GM18505 (cell line): ENCODE data around the gene RS1.

Experiments
- ATAC-seq: cut with Tn5 transposase; IDR thresholded peaks from one replicate; pipeline ENCODE4 v1.9.1; 2021; ENCODE audit not compliant: unreplicated experiment
- POLR2A ChIP-seq: IDR thresholded peaks from 4 replicates; pipeline ENCODE4 v1.6.1; 2011; ENCODE audit warnings: borderline replicate concordance; ENCODE audit not compliant: insufficient read depth, insufficient read length; ENCODE audit errors: extremely low read depth

The RS1 gene

GRCh38 chrX:18672008-18672407, at the start of gene RS1:
Gene RS1 (minus strand): TSS chrX:18672108. CDS start chrX:18672068, 40 bp downstream.
- no peak for ATAC-seq
- TF ChIP-seq POLR2A: no peak

GRCh38 chrX:18719852-18720251, 47.9 kb upstream of the RS1 start:
- TF ChIP-seq POLR2A: no peak
- ATAC-seq: no peak

GRCh38 chrX:18714910-18715309, 43.0 kb upstream of the RS1 start:
- no peak for ATAC-seq
- TF ChIP-seq POLR2A: no peak

GRCh38 chrX:18709833-18710232, 37.9 kb upstream of the RS1 start:
- ATAC-seq: no peak
- no peak for TF ChIP-seq POLR2A

GRCh38 chrX:18707426-18708049, 35.6 kb upstream of the RS1 start, which contains the start of gene PPEF1:
Gene PPEF1 (plus strand): TSS chrX:18707645. CDS start chrX:18707781, 136 bp downstream.
- TF ChIP-seq POLR2A: no peak
- ATAC-seq: no peak

GRCh38 chrX:18702362-18703195, 30.7 kb upstream of the RS1 start:
- TF ChIP-seq POLR2A: no peak

GRCh38 chrX:18701621-18702361, 29.9 kb upstream of the RS1 start:
- ATAC-seq: no peak

More at GRCh38 chrX:18702362-18703195, 30.7 kb upstream of the RS1 start:
- no peak for ATAC-seq

GRCh38 chrX:18698737-18699650, 27.1 kb upstream of the RS1 start:
- no peak for TF ChIP-seq POLR2A
- ATAC-seq: no peak

More at GRCh38 chrX:18701621-18702361, 29.9 kb upstream of the RS1 start:
- TF ChIP-seq POLR2A: no peak

- no peak for ATAC-seq
- TF ChIP-seq POLR2A: no peak
Observed at GRCh38 chrX:18696653-18697052, 24.7 kb upstream of the RS1 start.

- no peak for TF ChIP-seq POLR2A
- no peak for ATAC-seq
Observed at GRCh38 chrX:18692541-18692940, 20.6 kb upstream of the RS1 start.

GRCh38 chrX:18691431-18691830, 19.5 kb upstream of the RS1 start:
- no peak for TF ChIP-seq POLR2A
- no peak for ATAC-seq

- ATAC-seq: no peak
- TF ChIP-seq POLR2A: no peak
Observed at GRCh38 chrX:18687856-18688495, 16.1 kb upstream of the RS1 start.
